D721Med (cell line): Measurements from ENCODE around the gene CCHCR1.
"Not testable (repeated sequence)": the region's sequence is repeated elsewhere in the genome, so short reads cannot be mapped to it uniquely, and the experiment has no call there.

Source experiments
- DNase-seq: peaks from one replicate; pipeline ENCODE4 v3.0.0; 2011; ENCODE audit warnings: low spot score; ENCODE audit not compliant: insufficient read length
- FAIRE-seq: peaks from 2 replicates; lab custom pipeline; 2011; peaks lifted over from hg19 to GRCh38; lab: Jason Lieb, UNC
- TF ChIP-seq, protein P1 (sequence below): IDR thresholded peaks from 2 replicates; pipeline ENCODE4 v1.5.1; 2012; ENCODE audit warnings: mild to moderate bottlenecking, control low read depth; ENCODE audit not compliant: insufficient read depth; ENCODE audit errors: missing control alignments

Gene CCHCR1, protein sequence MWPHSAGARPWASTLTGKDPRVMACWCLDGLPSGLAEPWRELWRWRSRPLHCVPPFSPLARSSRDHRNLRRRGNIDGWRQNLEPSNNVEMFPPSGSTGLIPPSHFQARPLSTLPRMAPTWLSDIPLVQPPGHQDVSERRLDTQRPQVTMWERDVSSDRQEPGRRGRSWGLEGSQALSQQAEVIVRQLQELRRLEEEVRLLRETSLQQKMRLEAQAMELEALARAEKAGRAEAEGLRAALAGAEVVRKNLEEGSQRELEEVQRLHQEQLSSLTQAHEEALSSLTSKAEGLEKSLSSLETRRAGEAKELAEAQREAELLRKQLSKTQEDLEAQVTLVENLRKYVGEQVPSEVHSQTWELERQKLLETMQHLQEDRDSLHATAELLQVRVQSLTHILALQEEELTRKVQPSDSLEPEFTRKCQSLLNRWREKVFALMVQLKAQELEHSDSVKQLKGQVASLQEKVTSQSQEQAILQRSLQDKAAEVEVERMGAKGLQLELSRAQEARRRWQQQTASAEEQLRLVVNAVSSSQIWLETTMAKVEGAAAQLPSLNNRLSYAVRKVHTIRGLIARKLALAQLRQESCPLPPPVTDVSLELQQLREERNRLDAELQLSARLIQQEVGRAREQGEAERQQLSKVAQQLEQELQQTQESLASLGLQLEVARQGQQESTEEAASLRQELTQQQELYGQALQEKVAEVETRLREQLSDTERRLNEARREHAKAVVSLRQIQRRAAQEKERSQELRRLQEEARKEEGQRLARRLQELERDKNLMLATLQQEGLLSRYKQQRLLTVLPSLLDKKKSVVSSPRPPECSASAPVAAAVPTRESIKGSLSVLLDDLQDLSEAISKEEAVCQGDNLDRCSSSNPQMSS

DNA sequence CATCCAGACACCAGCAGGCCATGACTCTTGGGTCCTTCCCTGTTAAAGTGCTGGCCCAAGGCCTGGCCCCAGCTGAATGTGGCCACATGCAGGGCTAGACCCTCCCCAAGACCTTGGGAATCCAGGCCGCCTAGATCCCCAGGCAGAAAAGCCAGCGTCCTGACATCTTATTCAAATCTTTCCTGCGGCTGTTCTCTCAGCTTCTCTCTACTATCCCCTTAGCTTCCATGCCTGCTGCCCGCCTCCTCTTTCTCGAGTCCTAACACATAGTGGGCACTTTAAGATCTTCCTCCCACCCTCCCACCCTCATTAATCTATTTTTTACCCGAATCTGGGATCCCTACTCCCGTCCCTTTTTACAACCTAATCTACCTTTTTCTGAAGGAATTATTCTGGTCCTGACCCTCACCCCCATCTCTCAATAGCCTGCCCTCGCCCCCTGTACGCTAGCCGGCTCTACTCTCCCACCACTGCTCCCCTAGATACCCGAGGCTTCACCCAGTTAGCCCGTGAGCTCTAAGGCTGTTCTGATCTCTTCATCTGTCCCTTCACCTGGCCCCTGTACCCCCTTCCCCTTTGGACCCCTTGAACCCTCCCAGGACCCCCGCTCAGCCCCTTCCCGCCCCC lies at the start of gene CCHCR1:
TSS of gene CCHCR1 (minus strand) at position 290 of the 627 bp plus-strand sequence. CDS start at position 88, 202 bp downstream.
- DNase-seq (no peak), FAIRE-seq (no peak)
- TF ChIP-seq, protein P1, sequence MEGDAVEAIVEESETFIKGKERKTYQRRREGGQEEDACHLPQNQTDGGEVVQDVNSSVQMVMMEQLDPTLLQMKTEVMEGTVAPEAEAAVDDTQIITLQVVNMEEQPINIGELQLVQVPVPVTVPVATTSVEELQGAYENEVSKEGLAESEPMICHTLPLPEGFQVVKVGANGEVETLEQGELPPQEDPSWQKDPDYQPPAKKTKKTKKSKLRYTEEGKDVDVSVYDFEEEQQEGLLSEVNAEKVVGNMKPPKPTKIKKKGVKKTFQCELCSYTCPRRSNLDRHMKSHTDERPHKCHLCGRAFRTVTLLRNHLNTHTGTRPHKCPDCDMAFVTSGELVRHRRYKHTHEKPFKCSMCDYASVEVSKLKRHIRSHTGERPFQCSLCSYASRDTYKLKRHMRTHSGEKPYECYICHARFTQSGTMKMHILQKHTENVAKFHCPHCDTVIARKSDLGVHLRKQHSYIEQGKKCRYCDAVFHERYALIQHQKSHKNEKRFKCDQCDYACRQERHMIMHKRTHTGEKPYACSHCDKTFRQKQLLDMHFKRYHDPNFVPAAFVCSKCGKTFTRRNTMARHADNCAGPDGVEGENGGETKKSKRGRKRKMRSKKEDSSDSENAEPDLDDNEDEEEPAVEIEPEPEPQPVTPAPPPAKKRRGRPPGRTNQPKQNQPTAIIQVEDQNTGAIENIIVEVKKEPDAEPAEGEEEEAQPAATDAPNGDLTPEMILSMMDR: no peak

DNA sequence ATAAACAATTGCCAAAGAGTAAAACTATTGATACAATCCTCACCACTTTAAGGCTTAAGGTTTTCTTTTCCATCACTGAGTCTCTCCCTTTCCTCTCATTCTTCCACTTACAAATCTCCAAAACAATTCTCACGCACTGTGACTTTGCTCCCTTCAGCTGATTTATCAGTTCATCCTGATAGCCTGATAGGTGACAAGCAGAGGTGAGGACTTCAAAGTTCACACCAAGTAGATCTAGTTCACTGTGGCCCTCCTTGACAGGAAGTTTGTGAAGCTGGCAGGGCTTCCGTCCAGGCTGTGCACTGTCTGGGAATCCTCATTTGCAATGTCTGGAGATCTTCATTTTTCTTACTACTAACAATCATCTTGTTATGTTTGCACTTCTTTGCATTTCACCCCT lies 48.0 kb upstream of the CCHCR1 start:
- DNase-seq (no peak), FAIRE-seq (no peak)
- TF ChIP-seq, protein P1: no peak

DNA sequence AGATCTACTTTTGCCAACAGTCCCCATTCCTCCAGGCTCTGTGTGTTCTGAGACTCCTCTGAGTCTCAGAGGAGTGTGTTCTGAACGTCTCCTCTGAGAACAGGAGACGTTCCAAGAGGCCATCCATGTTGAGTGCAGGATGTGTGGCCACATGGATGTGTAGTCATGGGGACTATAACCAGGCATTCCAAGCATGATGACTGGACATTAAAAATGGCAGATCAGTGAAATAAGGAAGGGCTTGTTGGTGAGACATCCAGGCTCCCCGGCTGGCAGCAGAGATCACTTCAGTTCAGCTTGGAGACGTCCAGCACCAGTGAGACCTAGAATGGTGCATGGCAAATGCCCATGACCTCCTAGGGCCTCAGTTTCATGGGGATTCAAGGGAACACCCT lies 47.1 kb upstream of the CCHCR1 start:
- DNase-seq (no peak), FAIRE-seq (no peak)
- TF ChIP-seq, protein P1: no peak

DNA sequence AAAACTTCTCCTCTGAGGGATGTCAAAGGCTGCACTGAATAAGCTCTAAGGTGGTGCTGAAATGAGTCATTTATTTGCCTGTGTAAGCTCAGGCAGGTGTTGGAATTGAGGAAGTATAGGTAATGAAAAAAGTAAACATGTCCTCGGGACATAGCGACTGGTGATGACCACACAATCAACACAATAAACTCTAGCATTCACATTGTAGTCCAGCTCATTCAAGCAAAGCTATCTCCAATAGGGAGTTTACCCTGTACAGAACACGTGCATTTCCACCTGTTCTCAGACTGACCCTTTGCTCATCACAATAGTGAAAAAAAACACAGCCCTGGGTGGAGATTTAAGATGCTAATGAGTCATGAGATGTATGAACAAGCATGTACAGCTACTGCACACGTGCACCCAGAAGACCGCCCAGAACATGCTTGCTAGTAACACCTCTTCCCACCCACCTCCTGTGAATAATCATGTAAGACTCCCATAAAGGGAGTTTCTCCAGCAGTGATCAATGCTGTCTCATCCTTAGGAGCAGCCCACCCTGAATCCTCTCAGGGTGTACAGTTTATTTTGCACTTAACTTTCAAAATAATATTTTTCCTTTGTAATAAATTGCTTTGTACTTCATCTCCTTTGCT lies 45.9 kb upstream of the CCHCR1 start:
- DNase-seq (no peak), FAIRE-seq (no peak)
- TF ChIP-seq, protein P1: no peak

DNA sequence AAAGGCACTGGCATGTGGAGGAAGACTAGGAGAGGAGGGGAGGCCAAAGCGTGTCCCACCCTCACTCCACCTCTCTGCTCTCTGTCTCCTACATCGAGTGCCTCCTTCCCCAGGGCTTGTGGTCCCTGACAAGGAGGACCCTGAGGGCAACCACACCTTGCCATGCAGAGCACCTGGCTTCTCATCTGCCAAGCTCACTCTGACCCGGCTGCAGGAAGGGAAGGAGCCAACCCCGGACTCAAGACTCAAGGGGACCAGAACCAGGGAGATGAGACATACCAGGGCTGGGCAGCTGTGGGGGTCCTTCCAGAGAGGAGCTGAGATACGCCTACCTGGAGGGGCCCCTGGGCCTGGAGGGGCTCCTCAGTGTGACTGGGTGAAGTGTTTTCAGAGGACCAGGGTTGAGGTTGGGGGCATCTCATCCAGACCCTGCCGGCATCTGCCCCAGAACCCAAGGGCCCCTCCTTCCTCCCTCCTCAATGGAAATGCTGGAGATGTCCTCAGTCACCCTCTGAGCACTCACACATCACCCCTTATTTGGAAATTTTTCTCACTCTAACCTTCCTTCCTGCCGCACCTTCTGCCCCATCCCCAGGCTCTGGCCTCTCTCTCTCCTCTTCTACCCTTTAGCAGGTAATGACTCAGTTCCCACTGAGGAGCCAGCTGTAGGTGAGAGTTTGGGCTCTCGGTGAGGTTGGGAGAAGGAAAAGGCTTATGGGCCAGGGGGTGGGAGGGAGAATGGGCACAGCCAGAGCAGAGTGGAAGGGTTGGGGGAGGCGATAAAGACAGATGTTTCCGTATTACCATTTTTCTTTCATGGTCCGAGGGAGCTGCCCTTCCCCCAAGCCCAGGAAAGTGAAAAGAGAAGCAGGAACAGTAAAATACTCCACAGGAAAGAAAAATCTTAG lies 44.9 kb upstream of the CCHCR1 start:
- FAIRE-seq: no peak
- TF ChIP-seq, protein P1: no peak

DNA sequence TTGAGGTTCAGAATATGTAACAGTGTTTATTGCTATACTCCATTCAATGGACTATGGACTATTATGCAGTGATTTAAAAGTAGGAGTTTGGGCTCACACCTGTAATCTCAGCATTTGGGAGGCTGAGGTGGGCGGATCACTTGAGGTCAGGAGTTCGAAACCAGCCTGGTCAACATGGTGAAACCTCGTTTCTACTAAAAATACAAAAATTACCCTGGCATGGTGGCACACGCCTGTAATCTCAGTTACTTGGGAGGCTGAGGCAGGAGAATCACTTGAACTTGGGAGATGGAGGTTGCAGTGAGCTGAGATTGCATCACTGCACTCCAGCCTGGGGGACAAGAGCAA lies 41.5 kb upstream of the CCHCR1 start:
- DNase-seq, FAIRE-seq: not testable (repeated sequence)

More for the DNA sequence above, 44.9 kb upstream of the CCHCR1 start:
- DNase-seq: no peak
